ENCODE data around the gene TBC1D22A.

DNA sequence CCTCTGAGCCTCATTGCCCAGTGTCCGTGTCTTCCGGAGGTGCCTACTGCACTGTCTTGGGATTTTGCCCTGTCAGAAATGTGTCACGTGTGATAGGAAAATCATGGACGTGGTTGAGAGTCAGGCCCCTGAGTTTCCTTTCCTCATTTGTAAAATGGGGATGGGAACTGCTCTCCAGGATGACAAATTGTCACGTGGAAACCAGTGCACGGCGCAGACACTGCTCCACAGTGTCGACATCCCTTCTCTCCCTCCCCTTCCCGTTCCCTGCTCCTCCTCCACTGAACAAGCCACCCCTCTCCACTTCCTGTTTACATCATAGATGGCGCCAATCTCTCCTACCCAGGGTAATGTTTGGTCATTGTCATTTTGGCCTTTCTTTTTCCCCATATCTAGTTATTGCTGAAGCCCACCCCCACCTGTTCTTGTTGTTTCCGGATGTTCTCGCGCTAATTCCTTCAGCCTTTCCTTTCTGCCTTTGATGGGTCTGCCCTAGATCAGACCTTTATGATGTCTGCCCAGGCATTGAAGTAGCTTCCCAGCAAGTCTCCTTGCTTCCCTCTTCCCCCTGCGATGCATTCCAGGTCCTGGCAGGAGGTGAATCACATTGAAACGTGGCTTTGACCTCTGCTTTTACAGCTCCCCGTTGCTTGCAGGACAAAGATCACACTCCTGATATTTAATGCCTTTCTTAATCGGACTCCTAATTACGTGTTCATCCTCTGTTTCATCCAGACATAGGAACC lies 91.8 kb downstream of the TBC1D22A start:
- TF ChIP-seq, protein P1, sequence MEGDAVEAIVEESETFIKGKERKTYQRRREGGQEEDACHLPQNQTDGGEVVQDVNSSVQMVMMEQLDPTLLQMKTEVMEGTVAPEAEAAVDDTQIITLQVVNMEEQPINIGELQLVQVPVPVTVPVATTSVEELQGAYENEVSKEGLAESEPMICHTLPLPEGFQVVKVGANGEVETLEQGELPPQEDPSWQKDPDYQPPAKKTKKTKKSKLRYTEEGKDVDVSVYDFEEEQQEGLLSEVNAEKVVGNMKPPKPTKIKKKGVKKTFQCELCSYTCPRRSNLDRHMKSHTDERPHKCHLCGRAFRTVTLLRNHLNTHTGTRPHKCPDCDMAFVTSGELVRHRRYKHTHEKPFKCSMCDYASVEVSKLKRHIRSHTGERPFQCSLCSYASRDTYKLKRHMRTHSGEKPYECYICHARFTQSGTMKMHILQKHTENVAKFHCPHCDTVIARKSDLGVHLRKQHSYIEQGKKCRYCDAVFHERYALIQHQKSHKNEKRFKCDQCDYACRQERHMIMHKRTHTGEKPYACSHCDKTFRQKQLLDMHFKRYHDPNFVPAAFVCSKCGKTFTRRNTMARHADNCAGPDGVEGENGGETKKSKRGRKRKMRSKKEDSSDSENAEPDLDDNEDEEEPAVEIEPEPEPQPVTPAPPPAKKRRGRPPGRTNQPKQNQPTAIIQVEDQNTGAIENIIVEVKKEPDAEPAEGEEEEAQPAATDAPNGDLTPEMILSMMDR (IDR thresholded peaks at IDR 0.05), result no peak
- TF ChIP-seq EZH2phosphoT487 (IDR thresholded peaks at IDR 0.05) (no peak), EZH2 (IDR thresholded peaks at IDR 0.05) (no peak)

Measured in neural progenitor cell (in vitro differentiated cells).